ENCODE results near the gene NFXL1.

NFXL1 gene

DNA sequence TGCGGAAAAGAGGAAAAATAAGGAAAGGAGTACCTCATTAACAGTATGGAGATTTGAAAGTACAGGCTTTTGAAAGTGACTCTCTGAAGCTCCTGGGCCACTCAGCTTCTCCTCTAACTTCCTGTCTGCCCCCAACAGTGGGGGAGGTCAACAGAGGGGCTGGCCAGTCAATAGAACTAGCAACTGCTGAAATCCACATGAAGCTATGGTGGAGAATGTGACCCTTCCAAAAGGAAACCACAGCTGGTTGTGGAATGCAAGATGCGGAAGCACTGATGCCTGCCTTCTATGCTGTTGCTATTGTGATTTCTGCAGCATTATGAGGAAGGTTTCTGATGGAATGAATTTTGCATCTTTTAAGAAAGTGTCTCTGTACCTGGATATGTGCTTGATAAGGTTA is 78.9 kb downstream of the NFXL1 start:
- in situ Hi-C loops (cut with MboI; ENCODE audit: low sequenced_read_pairs) = no loop called here

DNA sequence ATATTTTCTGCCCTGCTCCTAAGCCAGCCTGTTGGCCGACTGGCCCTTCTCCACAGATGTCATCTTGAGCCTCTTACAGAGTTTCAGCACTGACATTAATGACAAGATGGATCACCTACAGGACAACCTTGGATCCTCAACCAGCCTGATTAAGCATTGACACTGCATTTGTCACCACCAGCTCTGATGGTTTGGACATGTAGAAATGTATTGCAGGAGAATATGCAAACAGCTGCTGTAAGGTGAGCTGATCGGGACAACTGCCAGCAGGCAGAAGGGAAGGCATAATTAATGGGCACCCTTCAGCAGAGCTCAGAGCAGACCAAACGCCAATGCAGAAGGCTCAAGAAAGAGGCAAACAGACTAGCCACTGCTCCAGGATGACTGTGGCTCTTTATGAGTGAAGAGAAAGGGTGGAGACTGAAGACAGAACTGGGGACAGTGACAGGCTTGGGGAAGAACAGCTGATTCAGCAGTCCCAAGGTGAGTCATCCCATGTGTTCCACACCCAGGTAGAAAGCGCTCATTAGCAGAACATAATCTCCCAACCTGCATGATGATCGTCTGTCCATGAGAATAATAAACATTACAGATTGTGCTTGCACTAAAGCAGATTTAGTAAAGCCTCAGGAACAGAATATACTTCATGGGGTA is 83.2 kb downstream of the NFXL1 start:
- in situ Hi-C loops (cut with MboI; ENCODE audit: low sequenced_read_pairs) = no loop called here

DNA sequence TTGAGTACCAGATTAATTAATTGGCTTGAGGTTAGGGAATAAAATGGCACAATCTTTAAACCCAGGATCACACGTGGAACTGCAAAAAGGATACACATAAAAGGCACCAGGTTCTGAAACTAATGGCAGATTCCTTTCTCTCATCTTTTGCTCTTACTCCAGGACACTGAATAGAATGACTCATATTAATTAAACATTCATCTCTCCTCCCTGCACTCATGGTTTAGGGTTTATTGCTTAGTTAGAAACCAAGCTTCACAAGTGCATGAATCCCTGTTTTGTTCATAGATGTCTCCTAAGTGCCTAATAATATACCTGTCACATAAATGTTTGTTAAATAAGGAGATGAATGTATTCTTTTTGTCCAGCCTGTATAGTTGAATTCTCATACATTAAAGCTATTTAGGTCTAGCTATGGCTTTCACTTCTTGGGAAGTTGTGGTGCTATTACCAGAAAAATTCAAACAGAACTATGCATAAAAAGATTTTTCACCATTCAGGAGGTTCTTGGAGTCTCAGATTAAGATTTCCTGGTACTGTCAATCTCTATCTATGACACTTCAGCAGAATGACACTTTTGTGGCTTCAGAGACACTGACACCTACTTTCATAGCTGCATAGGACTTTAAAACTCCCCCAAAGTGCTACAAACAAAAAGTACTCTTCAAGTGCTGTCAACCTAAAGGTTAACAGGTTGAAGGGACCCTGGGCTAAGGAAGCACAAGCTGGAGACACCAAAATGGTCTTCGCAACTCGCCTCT is 83.9 kb downstream of the NFXL1 start:
- in situ Hi-C loops (cut with MboI; ENCODE audit: low sequenced_read_pairs) = no loop called here

DNA sequence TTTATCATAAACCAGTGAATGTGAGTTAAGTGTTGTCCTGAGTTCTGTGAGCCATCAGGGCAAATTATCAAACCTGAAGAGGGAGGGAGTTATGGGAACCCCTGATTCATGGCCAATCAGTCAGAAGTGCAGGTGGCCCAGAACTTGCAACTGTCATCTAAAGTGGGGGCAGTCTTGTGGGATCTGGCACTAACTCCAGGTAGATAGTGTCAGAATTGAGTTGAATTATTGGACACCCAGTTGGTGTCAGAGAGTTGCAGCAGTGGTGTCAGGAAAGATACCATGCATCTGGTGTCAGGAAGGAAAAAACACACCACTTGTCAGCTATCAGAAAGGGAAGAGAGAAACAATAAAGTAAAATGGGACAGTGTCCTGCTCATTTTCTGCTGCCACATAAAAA is 84.9 kb downstream of the NFXL1 start:
- in situ Hi-C loops (cut with MboI; ENCODE audit: low sequenced_read_pairs) = no loop called here

DNA sequence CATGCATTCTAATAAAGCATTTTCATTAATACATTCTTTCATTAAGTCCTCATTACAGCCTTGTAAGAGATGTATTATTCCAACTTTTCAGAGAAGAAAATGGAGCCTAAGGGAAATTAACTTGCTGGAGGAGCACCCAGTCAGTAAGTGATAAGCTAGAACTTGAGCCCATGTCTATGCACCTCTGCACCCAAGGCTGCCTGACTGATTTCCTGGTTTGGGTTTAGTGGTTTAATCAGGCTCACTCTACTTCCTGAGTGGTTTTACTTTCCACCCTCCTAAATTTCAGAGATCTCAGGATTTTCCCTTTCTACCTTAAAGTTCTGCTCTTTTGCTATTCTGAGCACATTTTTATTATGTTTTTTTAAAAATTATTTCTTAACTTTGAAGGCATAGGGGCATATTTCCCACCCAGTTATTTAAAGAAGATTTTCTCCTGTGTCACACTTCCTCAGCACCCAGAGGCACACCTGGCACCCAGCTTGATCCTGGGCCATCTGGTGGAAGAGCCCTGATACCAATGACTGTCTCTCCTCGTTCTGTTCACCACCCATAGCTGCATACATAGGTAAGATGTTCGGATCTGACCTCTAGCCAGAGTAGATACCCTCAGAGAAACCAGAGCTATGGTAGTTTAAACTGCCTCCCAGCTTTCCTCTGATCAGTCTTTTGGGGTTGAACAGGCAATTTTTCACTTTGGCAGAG is 86.9 kb downstream of the NFXL1 start:
- in situ Hi-C loops (cut with MboI; ENCODE audit: low sequenced_read_pairs) = no loop called here

DNA sequence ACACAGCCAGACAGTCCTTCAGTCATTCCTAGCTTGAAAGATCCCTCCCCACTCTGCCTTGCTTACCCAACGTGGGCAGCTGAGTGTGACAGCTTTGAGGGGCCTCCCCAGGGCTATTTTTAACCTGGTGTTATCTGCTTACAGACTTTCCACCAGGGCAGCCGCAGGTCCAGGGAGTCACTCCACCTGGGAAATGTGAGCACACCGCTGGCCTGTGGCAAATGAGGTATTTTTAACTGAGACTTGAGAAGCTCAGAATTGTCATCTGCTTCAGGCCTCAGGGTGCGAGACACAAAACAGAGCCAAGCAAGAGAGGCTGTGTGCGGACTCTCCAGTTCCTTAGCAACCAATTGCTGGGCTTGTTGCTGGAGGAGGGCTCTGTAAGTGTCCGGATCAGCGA is 89.5 kb downstream of the NFXL1 start:
- in situ Hi-C loops (cut with MboI; ENCODE audit: low sequenced_read_pairs) = no loop called here

DNA sequence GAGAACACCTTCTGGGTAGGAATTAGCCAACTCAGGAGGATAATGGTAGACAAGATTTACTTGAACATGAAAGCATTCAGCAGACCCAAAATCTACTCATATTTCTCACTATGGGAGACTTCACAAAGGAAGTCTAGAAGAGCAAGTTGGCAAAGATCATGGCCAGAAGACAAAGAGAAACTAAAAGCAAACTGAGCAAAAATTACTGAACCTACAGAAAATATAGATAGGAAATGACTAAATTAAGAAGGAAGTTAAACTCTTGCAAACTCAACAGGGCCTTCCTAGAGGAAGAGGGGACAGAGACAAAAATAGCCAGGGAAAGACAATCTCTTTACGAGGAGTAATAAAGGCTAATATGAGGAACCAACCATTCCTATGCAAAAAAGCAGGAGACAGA is 95.2 kb downstream of the NFXL1 start:
- in situ Hi-C loops (cut with MboI; ENCODE audit: low sequenced_read_pairs) = no loop called here

DNA sequence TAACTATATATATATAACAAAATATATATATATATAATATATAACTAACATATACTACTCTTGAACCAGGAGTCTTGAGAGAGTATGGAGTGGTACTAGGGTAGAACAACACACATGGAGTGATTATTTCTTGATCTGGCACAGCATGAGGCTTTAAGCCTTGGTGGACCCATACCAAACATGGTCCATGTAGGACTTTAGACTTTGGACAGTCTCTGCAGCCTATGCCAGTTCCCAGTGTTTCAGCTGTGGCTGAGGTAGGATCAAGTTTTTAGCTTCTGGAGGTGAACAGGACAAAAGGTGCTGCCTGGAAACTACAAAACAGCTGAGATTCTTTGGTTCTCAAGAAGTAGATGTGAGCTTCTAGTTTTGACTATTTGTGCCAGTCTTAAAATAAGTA is 97.1 kb downstream of the NFXL1 start:
- in situ Hi-C loops (cut with MboI; ENCODE audit: low sequenced_read_pairs) = no loop called here

DNA sequence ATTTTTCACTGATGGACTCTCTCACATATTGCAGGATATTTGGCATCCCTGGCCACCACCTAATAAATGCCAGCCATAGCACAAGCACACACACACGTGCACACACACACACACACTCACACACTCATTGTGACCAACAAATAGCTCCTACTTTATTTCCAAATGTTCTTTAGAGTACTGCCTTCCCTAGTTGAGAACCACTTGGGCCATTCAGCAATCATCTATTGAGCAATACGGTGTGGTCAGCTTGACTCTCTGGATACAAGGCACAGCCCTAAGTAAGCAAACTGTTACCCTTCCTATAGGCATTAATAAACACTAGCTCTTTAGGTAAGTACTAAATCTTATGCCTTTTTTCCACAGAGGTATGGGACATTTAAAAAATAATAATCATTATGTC is 97.6 kb downstream of the NFXL1 start:
- in situ Hi-C loops (cut with MboI; ENCODE audit: low sequenced_read_pairs) = no loop called here

DNA sequence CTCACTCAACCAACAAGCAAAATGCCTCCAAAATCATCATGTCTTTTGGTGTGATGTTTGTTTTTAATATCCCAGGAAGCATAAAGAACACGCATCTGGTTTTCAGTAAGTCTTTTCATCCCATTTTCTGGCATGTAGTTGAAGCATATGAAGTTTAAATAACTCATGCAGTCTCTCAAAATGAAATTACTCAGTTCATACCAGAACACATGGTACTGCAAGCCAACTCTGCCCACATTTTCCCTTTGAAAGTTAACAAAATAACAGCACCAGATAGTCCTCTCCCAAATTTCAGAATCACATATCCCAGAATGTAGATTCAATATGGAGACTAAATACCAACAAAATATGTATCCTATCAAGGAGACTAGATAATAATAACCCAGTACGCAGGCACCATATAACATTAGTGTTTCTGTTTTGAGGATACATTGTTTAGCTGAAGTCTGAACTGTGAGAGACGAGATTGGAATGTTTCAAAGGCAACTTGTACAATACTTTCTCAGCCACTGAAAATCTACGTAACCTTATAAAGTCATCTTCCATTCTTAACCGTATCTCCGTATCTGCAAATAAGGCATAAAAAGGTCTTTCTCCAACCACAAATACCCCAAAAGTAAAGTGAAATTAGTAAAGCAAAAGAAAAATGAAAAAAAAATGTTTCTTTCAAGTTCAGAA is 99.6 kb downstream of the NFXL1 start:
- in situ Hi-C loops (cut with MboI; ENCODE audit: low sequenced_read_pairs) = no loop called here

DNA sequence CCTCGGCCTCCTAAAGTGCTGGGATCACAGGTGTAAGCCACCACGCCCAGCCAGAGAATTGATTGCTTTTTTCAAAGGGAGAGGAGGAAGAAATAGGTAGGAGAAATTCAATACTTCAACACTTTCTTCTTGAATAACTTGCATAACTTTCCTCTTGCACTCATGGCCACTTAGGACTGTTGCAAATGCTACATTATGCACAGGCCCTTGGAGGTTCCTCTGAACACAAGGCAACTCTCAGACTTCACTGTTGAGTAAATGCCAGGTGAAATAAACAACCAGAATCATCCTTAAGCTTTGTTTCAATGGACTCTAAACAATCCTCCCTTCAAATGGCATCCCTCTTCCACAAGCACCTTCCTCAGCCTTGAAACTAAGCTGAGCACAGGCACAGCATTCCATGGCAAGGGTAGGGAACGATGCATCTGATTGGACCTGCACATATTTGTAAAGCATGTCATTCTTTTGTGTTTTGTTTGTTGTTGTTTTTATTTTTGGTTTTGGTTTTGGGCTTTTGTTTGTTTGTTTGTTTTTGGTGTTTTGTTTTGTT is 104.7 kb downstream of the NFXL1 start:
- in situ Hi-C loops (cut with MboI; ENCODE audit: low sequenced_read_pairs) = no loop called here

DNA sequence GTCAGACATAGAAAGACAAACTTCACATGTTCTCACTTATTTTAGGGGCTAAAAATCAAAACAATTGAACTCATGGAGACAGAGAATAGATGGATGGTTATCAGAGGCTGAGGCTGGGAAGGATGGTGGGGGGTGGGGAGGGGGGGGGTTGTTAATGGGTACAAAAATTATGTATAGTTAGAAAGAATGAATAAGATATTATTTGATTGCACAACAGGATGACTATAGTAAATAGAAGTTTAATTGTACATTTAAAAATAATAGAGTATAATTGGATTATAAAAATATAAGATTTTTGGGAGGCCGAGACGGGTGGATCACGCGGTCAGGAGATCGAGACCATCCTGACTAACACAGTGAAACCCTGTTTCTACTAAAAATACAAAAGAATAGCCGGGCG is 109.8 kb downstream of the NFXL1 start:
- in situ Hi-C loops (cut with MboI; ENCODE audit: low sequenced_read_pairs) = no loop called here

DNA sequence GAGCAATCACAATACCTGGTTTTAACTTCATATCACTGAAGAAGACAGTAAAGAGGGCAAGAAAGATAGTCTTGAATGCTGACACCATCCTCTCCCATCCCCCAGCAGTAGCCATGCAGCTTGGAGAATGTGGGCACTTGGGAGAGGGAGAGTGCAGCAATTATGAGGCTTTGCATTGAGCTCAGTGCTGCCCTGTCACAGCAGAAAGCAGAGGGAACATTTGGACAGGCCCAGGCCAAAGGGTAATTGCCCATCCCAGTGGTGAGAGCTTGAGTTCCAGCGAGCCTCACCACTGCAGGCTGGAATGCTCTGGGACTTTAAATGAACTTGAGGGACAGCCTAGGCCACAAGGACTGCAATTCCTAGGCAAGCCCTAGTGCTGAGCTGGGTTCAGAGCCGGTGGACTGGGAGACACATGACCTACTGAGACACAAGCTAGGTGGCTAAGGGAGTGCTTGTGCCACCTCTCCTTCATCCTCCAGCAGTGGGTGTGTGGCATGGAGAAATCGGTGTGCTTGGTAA is 112.8 kb downstream of the NFXL1 start:
- in situ Hi-C loops (cut with MboI; ENCODE audit: low sequenced_read_pairs) = no loop called here

DNA sequence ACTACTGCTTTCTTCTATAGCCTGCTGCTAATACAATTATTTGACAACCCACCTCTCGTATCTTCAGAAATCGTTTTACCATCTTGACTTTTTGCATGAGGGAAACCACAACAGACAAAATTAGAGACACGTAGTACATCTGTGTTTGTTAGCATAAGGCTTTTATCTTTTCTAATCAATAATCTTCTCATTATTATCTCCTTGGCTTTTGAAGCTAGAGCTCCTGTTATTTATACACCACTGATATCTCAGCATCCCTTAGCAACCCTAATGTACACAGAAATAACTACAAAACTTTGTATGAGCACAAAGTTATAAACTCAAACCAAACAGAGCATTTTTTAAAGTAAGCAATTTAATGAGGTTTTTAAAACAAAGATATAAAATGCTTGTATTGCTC is 116.2 kb downstream of the NFXL1 start:
- in situ Hi-C loops (cut with MboI; ENCODE audit: low sequenced_read_pairs) = no loop called here
